Left lung (tissue), 10 donors: ENCODE measurements around the gene MTSS2. TPM values are rescaled to one million over a fixed set of nuclear protein-coding genes. Genes with fewer than 3 reads are reported as not detected.

Experiments used
- ATAC-seq: fragments of 200-7000 bp; cut with Tn5 transposase; one replicate; pipeline ENCODE4 v1.9.1; 2020; ENCODE audit warnings: moderate library complexity
- DNase-seq, 4 donors: peaks; one replicate each; pipeline ENCODE4 v3.0.0-alpha.2; 2013 to 2020
- H3K27ac ChIP-seq, 2 donors: fragments of 200-600 bp; sonication (generic) in 1 of 2; one replicate each; pipeline versions ENCODE4 v1.5.0 to v1.8.0; 2020 to 2021
- H3K27me3 ChIP-seq, 2 donors: fragments of 200-600 bp; sonication (generic) in 1 of 2; one replicate each; pipeline versions ENCODE4 v1.5.0 to v1.8.0; 2020 to 2021
- H3K36me3 ChIP-seq, 2 donors: fragments of 200-600 bp; sonication (generic) in 1 of 2; one replicate each; pipeline versions ENCODE4 v1.5.0 to v1.8.0; 2020 to 2021
- H3K4me1 ChIP-seq, 2 donors: fragments of 200-600 bp; one replicate each; pipeline ENCODE4 v1.8.0; 2021
- H3K4me3 ChIP-seq, 2 donors: fragments of 200-600 bp; sonication (generic) in 1 of 2; one replicate each; pipeline versions ENCODE4 v1.5.0 to v1.8.0; 2020 to 2021; ENCODE audit warnings: mild to moderate bottlenecking in 1 of 2
- H3K9me3 ChIP-seq, 2 donors: fragments of 200-600 bp; sonication (generic) in 1 of 2; one replicate each; pipeline versions ENCODE4 v1.5.0 to v1.8.0; 2020 to 2021
- intact Hi-C, 2 donors: fragments of 100-400 bp; cut with DNase I; formaldehyde crosslinking; loops; one replicate each; pipeline versions ENCODE4 v1.11.2 to v1.14.2; 2022
- polyA plus RNA-seq, 6 donors: library from polyadenylated mRNA; unstranded; fragments of 120-200 nt; gene quantifications; one replicate each; pipeline ENCODE4 v1.2.1, GENCODE V29; 2013; ENCODE audit not compliant: insufficient read length in 6 of 6
- total RNA-seq, 2 donors: library from RNA; stranded (reverse); fragmentation: NEBNext Ultra II Directional; extraction: Animal tissue kit (Norgen Biotek cat#: 25700); gene quantifications; one replicate each; pipeline ENCODE4 v1.2.1, GENCODE V29; 2021
- TF ChIP-seq, protein P1 (sequence below), 2 donors: fragments of 200-600 bp; sonication (generic) in 1 of 2; IDR thresholded peaks; one replicate each; pipeline versions ENCODE4 v1.5.0 to v1.8.0; 2021; ENCODE audit warnings: antibody characterized with exemption in 2 of 2
- donor health status: DM: no; HTN: yes; CAD: no.
- donor health status: DM: no; HTN: no; CAD: no.

Gene MTSS2
- total and polyA plus RNA-seq, 8 donors, result 58.1 to 106 (median 98.6) TPM

DNA sequence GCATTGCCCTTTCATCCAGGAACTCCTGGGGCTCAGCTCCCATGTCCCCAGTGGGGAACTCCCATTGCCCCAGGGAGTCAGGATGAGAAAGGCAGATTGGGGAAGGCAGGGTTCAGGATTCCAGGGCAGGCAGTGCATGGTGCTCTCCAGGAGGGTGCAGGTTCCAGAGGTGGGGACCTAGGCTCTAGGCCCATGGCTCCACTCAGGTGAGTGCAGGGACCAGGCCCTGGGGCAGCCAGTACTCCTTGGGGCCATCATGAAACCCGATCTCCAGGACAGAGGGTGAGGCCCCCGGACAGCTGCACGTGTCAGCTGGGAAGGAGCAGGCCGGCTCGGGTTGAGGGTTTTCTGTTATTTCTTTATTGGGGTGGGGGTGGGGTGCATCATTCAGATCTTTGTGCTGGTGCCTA, 1.3 kb upstream of the MTSS2 start:
- no peak overlapping the region for H3K4me3 ChIP-seq
- TF ChIP-seq, protein P1, sequence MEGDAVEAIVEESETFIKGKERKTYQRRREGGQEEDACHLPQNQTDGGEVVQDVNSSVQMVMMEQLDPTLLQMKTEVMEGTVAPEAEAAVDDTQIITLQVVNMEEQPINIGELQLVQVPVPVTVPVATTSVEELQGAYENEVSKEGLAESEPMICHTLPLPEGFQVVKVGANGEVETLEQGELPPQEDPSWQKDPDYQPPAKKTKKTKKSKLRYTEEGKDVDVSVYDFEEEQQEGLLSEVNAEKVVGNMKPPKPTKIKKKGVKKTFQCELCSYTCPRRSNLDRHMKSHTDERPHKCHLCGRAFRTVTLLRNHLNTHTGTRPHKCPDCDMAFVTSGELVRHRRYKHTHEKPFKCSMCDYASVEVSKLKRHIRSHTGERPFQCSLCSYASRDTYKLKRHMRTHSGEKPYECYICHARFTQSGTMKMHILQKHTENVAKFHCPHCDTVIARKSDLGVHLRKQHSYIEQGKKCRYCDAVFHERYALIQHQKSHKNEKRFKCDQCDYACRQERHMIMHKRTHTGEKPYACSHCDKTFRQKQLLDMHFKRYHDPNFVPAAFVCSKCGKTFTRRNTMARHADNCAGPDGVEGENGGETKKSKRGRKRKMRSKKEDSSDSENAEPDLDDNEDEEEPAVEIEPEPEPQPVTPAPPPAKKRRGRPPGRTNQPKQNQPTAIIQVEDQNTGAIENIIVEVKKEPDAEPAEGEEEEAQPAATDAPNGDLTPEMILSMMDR (IDR thresholded peaks at IDR 0.05), result no peak
- H3K9me3 ChIP-seq, result no peaks in the 10 kb centered on the region
- peaks cover 0 to 5% of the 10 kb centered on the region in 2 donors for H3K36me3 ChIP-seq
- ATAC-seq, result no peak
- peaks cover 0 to 21% of the 10 kb centered on the region in 2 donors for H3K27me3 ChIP-seq
- intact Hi-C loops, result loop anchor here in 1 of 2 donors (10.0 kb wide), 1 partner anchor 48 kb away; no protein-coding TSS in a partner anchor
- H3K4me1 ChIP-seq, result peaks cover 48 to 91% of the 10 kb centered on the region in 2 donors
- no peak overlapping the region for H3K27ac ChIP-seq
- peak in 1 of 4 donors; percentile 53 for DNase-seq

DNA sequence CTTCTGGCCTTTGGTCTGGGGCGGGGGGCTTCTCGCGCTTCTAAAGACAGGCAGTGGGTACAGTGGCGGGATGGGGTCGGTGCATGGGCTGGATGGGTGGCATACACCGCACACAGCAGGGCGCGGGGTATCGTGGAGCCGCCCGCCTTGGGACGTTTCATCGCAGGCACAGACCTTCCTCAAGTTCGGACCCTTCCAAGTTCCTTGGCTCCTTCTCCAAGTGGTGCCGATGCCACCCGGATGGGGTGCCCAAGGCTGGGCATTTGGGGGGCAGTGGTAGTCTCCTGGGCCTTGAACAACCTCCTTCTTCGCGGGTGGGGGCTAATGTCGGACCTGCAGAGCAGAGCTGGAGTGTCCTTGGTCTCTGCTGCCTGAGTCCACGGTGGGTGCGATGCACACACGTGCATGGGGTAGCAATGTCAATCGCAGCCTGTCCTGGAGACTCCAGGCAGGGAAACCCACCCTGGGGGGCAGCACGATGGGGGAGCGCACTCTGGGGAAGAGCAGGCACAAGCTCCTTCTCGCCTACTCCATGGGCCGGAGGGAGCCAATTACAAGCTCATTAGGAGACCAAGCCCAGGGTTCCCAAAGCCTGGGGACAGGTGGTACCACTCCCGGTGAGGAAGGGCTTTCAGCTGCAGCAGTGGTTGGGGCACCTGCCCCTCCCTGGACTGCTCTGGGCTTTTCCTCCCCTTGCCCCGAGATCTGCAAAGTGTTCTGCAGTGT, 686 bp upstream of the MTSS2 start:
- intact Hi-C loops, result loop anchor here in 1 of 2 donors (10.0 kb wide), 1 partner anchor 48 kb away; no protein-coding TSS in a partner anchor

DNA sequence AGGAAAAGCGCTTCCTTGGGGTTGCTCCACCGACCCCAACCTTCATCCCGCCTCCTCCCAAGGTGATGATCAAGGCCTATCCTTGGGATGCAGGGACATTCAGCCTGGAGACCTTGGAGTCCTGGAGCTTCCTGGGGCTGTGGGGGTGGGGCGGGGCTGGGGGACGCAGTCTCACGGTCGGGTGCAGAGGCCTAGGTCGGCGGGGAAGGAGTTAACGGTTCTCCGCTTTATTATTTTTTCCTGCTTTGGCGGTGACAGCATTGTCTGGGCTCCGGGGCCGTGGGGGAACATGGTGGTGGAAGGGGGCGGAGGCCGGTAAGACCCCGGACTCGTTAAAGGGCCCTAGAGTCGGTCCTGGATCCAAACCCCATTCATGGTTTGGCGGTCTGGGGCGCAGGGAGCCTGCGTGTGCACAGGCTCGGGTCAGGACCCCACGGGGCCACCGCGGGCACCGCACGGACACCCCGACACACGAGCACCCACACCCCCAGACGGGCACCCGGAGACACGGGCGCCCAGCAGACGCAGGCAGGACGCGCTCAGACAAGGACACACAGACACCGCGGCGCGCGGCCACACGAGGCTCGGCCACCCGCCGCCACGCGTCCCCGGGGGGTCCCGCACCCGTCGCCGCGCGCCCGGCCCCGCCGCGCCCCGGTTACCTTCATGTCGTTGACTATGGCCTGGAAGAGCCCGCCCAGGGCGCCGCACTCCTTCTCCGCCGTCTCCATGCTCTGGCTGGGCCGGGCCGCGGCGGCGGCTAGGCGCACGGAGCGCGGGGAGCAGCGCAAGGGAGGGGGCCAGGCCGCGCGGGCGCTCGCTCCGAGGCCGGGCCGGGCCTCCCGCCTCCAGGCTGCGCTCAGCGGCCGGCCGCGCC, 554 bp downstream of the MTSS2 start:
- intact Hi-C loops, result loop anchor here in 1 of 2 donors (10.0 kb wide), 1 partner anchor 50 kb away; no protein-coding TSS in a partner anchor
- Histone ChIP-seq H3K4me1 (peaks cover 42 to 88% of the 10 kb centered on the region in 2 donors), H3K27me3 (peaks cover 0 to 21% of the 10 kb centered on the region in 2 donors), H3K36me3 (peaks cover 0 to 5% of the 10 kb centered on the region in 2 donors), H3K9me3 (no peaks in the 10 kb centered on the region), H3K4me3 (peak overlapping the region; percentile 50 to 64), H3K27ac (peak overlapping the region; percentile 55 to 62)
- ATAC-seq, result no peak
- TF ChIP-seq, protein P1 (IDR thresholded peaks at IDR 0.05), result no peak
- DNase-seq, result peak in 1 of 4 donors; percentile 82

More for the DNA sequence above, 686 bp upstream of the MTSS2 start:
- TF ChIP-seq, protein P1 (IDR thresholded peaks at IDR 0.05), result no peak
- H3K9me3 ChIP-seq, result no peaks in the 10 kb centered on the region
- DNase-seq, result peak in 1 of 4 donors; percentile 59
- H3K27me3 ChIP-seq, result peaks cover 0 to 21% of the 10 kb centered on the region in 2 donors
- H3K27ac ChIP-seq, result peak overlapping the region; percentile 33 to 71
- H3K4me3 ChIP-seq, result peak overlapping the region; percentile 9 to 11
- peaks cover 49 to 91% of the 10 kb centered on the region in 2 donors for H3K4me1 ChIP-seq
- ATAC-seq, result no peak
- H3K36me3 ChIP-seq, result peaks cover 0 to under 1% of the 10 kb centered on the region in 2 donors

DNA sequence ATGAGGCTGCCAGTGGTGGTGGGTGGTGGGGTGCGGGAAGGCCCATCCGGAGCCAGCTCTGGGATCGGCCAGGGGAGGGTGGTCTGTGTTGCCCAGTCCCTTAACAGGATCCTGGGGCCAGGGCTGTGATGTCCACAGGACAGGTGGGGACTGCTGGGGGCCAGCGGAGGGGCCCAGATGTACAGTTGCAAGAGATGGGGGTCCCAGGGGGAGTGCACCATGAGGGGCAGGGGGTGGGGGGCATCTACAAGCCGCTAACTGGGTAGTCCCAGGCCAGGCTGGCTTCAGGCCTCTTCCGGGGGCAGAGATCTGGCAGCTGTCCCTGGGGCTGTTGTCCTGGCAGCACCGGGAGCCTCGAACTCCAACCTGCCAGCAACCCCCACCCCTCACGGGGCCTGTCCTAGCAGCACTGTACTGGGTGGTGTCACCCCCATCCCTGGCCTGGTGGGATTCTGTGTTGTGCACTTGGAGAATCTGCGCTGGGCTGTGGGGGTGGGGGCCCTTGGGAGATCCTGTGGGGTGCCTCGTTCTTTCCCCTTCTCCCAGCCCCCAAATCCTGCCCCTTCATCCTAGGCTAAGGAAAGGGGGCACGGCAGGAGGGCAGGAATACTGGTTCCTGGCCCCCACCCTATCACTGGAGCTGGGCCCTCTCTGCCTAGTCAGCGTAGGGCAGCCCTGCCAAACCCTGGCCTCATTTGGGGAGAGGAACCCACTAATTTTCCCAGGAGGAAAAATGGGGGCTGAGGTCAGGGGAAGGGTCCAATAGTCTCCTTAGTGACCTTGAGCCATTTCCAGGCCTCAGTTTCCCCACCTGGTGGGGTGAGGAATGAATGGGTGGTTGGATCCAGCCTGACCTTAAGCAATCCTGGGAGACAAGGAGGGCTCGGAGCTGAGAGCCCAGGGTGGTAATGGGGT, 1.4 kb downstream of the MTSS2 start:
- DNase-seq (peak in 1 of 4 donors; percentile 63), ATAC-seq (no peak)
- TF ChIP-seq, protein P1 (IDR thresholded peaks at IDR 0.05), result no peak
- Histone ChIP-seq H3K4me1 (peaks cover 40 to 79% of the 10 kb centered on the region in 2 donors), H3K27me3 (peaks cover 0 to 21% of the 10 kb centered on the region in 2 donors), H3K4me3 (peak overlapping the region; percentile 50 to 64), H3K9me3 (no peaks in the 10 kb centered on the region), H3K27ac (peak overlapping the region; percentile 55 to 62), H3K36me3 (peaks cover 0 to 12% of the 10 kb centered on the region in 2 donors)
- intact Hi-C loops, result loop anchor here in 1 of 2 donors (5.0 to 10.0 kb wide), 2 partner anchors 50 to 88 kb away; no protein-coding TSS in a partner anchor
